ENCODE measurements around the gene DNAJB2.

Gene DNAJB2

GRCh38 chr2:219268294-219268693, 10.9 kb upstream of the DNAJB2 start:
- no peak for TF ChIP-seq JUND (IDR thresholded peaks at IDR 0.05; ENCODE audit: low read depth)
- DNase-seq (ENCODE audit: low read depth in 1 of 2, low spot score in 1 of 2): no peak
- in situ Hi-C loops (cut with HindIII; ENCODE audit: low pct_unique_long_range_greater_than_20kb, low sequenced_read_pairs): no loop called here

DNA sequence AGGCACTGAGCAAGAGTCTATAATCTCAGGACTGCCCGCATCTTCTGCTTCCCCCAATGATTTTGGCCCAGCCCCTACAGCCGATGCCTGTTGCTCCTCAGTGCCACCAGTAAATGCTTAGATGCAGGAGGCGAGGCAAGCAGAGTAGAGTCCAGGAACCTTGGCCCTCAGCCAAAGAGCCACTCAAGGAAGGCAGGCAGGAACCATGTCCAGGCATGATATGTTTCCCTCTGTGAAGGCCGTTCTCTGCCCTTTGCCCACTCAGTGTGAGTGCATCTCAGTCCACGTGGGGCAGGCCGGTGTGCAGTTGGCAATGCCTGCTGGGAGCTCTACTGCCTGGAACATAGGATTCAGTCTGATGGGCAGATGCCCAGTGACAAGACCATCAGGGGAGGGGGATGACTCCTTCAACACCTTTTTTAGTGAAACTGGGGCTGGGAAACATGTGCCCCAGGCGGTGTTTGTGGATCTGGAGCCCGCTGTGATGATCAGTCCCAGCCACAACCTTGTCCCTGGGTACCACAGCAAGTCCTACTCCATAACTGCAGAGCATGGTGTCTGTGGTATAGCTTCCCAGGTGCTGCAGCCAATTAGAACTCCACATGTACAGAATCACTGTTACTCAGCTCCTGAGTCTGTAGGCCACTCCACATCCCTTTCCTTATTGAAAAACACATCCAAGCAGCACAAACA, 9.7 kb upstream of the DNAJB2 start:
- TF ChIP-seq JUND (IDR thresholded peaks at IDR 0.05; ENCODE audit: low read depth): no peak
- DNase-seq (ENCODE audit: low read depth in 1 of 2, low spot score in 1 of 2): no peak
- in situ Hi-C loops (cut with HindIII; ENCODE audit: low pct_unique_long_range_greater_than_20kb, low sequenced_read_pairs): no loop called here

DNA sequence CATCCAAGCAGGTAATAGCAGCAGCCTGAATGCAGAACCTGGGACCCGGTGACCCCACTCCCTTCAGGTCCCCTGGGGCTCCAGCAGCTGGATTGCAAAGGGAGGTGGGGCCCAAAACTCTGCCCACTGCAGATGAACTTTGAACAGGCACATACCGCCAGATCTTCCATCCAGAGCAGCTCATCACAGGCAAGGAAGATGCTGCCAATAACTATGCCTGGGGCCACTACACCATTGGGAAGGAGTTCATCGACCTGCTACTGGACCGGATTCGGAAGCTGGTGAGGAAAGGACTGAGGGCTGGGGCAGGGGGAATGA, 9.2 kb upstream of the DNAJB2 start:
- no peak for TF ChIP-seq JUND (IDR thresholded peaks at IDR 0.05; ENCODE audit: low read depth)
- in situ Hi-C loops (cut with HindIII; ENCODE audit: low pct_unique_long_range_greater_than_20kb, low sequenced_read_pairs): no loop called here
- DNase-seq (ENCODE audit: low read depth in 1 of 2, low spot score in 1 of 2): no peak

DNA sequence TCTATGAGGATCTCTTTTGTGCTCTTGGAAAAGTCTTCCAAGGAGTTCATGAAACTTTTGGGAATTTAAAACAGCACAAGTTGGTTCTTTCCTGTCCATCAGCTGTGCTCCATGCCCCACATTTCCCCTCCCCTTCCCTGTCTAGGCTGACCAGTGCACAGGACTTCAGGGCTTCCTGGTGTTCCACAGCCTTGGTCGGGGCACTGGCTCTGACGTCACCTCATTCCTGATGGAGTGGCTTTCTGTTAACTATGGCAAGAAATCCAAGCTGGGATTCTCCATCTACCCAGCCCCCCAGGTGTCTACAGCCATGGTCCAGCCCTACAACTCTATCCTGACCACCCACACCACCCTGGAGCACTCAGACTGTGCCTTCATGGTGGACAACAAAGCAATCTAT, 8.1 kb upstream of the DNAJB2 start:
- no peak for DNase-seq (ENCODE audit: low read depth in 1 of 2, low spot score in 1 of 2)
- no peak for TF ChIP-seq JUND (IDR thresholded peaks at IDR 0.05; ENCODE audit: low read depth)
- in situ Hi-C loops (cut with HindIII; ENCODE audit: low pct_unique_long_range_greater_than_20kb, low sequenced_read_pairs): no loop called here

- no peak for TF ChIP-seq JUND (IDR thresholded peaks at IDR 0.05; ENCODE audit: low read depth)
- in situ Hi-C loops (cut with HindIII; ENCODE audit: low pct_unique_long_range_greater_than_20kb, low sequenced_read_pairs): no loop called here
- no peak for DNase-seq (ENCODE audit: low read depth in 1 of 2, low spot score in 1 of 2)
Observed at GRCh38 chr2:219272356-219272755, 6.8 kb upstream of the DNAJB2 start.

DNA sequence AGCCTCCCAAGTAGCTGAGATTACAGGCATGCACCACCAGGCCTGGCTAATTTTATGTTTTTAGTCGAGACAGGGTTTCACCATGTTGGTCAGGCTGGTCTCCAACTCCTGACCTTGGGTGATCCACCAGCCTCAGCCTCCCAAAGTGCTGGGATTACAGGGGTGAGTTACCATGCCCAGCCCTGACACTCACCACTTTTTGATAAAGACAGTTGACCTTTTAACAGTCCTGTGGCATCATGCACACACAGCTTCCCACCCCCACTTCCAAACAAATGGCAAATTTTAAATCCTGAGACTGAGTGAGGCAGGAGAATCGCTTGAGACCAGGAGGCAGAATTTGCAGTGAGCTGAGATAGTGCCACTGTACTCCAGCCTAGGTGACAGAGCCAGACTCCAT, 6.2 kb upstream of the DNAJB2 start:
- no peak for TF ChIP-seq JUND (IDR thresholded peaks at IDR 0.05; ENCODE audit: low read depth)
- in situ Hi-C loops (cut with HindIII; ENCODE audit: low pct_unique_long_range_greater_than_20kb, low sequenced_read_pairs): no loop called here
- DNase-seq (ENCODE audit: low read depth in 1 of 2, low spot score in 1 of 2): no peak

GRCh38 chr2:219273937-219274336, 5.2 kb upstream of the DNAJB2 start:
- no peak for TF ChIP-seq JUND (IDR thresholded peaks at IDR 0.05; ENCODE audit: low read depth)
- in situ Hi-C loops (cut with HindIII; ENCODE audit: low pct_unique_long_range_greater_than_20kb, low sequenced_read_pairs): no loop called here
- peak in 1 of 2 experiments; percentile 56 for DNase-seq (ENCODE audit: low read depth in 1 of 2, low spot score in 1 of 2)

GRCh38 chr2:219274361-219274921, 4.7 kb upstream of the DNAJB2 start:
- TF ChIP-seq JUND (IDR thresholded peaks at IDR 0.05; ENCODE audit: low read depth): peak; percentile 54
- DNase-seq (ENCODE audit: low read depth in 1 of 2, low spot score in 1 of 2): peak; percentile 51 to 79
- in situ Hi-C loops (cut with HindIII; ENCODE audit: low pct_unique_long_range_greater_than_20kb, low sequenced_read_pairs): no loop called here

- DNase-seq (ENCODE audit: low read depth in 1 of 2, low spot score in 1 of 2): peak; percentile 50 to 82
- no peak for TF ChIP-seq JUND (IDR thresholded peaks at IDR 0.05; ENCODE audit: low read depth)
- in situ Hi-C loops (cut with HindIII; ENCODE audit: low pct_unique_long_range_greater_than_20kb, low sequenced_read_pairs): no loop called here
Observed at GRCh38 chr2:219277703-219278654, 1.2 kb upstream of the DNAJB2 start.

DNA sequence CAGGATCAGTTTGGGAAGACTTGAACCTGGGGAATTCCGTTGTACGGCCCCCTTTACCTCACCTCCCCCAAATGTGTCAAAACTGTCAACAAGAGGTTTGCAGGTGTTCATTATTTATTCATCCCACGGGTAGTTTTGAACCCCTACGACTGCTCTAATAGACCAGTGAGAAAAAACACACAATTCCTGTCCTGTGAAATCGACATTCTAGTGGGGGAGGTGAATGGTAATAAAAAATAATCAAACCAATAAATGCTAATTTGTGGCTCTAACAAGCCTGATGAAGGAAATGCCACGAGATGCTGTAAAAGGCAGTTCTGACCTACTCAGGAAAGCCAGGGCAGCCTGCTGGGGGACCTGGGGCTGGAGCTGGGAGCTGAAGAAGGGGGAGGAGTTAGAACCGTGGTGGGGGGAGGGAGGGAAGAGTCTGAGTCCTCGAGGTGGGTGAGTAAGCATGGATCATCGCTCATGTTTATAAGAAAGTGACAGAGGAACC, 463 bp upstream of the DNAJB2 start:
- no peak for TF ChIP-seq JUND (IDR thresholded peaks at IDR 0.05; ENCODE audit: low read depth)
- in situ Hi-C loops (cut with HindIII; ENCODE audit: low pct_unique_long_range_greater_than_20kb, low sequenced_read_pairs): no loop called here

GRCh38 chr2:219279916-219280516, 850 bp downstream of the DNAJB2 start:
- no peak for DNase-seq (ENCODE audit: low read depth in 1 of 2, low spot score in 1 of 2)
- no peak for TF ChIP-seq JUND (IDR thresholded peaks at IDR 0.05; ENCODE audit: low read depth)
- in situ Hi-C loops (cut with HindIII; ENCODE audit: low pct_unique_long_range_greater_than_20kb, low sequenced_read_pairs): no loop called here

More for the DNA sequence above, 463 bp upstream of the DNAJB2 start:
- no peak for DNase-seq (ENCODE audit: low read depth in 1 of 2, low spot score in 1 of 2)

GRCh38 chr2:219280651-219281050, 1.5 kb downstream of the DNAJB2 start:
- no peak for DNase-seq (ENCODE audit: low read depth in 1 of 2, low spot score in 1 of 2)
- in situ Hi-C loops (cut with HindIII; ENCODE audit: low pct_unique_long_range_greater_than_20kb, low sequenced_read_pairs): no loop called here
- TF ChIP-seq JUND (IDR thresholded peaks at IDR 0.05; ENCODE audit: low read depth): no peak

Measured in T47D (cell line).